GM12878 (cell line): ENCODE results near the gene TDO2. TPM values are rescaled to one million over a fixed set of nuclear protein-coding genes. Genes with fewer than 3 reads are reported as not detected.

Source experiments
- ATAC-seq: fragments of 200-7000 bp; cut with Tn5 transposase; 3 replicates; pipeline ENCODE4 v1.9.1; 2020; ENCODE audit warnings: mild to moderate bottlenecking, moderate library complexity
- BruUV-seq: library from RNA; stranded (reverse); fragments of 400-500 nt; replicated peaks from 2 replicates; lab custom pipeline; 2021; lab: Mats Ljungman, UMichigan
- CTCF ChIA-PET: fragments of 300-600 bp; sonication (Branson Sonifier 250); formaldehyde crosslinking; extraction: SDS; loops from one replicate; lab custom pipeline; 2021; ENCODE audit warnings: inconsistent platforms; lab: Yijun Ruan, JAX
- POLR2A ChIA-PET: fragments of 350-600 bp; formaldehyde crosslinking; extraction: SDS; loops from one replicate; lab custom pipeline; 2021; ENCODE audit warnings: inconsistent platforms; lab: Charles Lee
- RAD21 ChIA-PET: fragments of 300-600 bp; sonication (Branson Sonifier 250); formaldehyde crosslinking; loops from one replicate; lab custom pipeline; 2023; ENCODE audit warnings: antibody characterized with exemption; ENCODE audit not compliant: unreplicated experiment; lab: Charles Lee
- SMC1A ChIA-PET: fragments of 300-600 bp; sonication (Branson Sonifier 250); formaldehyde crosslinking; loops from one replicate; lab custom pipeline; 2023; ENCODE audit not compliant: unreplicated experiment, uncharacterized antibody; lab: Charles Lee
- DNase-seq: peaks from one replicate; pipeline ENCODE4 v3.0.0-alpha.2; 2011; ENCODE audit warnings: low read depth, low spot score
- FAIRE-seq: peaks from 3 replicates; lab custom pipeline; 2011; peaks lifted over from hg19 to GRCh38; lab: Jason Lieb, UNC
- H2AFZ ChIP-seq: 2 replicates; pipeline ENCODE4 v1.6.0; 2011; ENCODE audit warnings: low read depth, low read length, control low read depth; ENCODE audit not compliant: control insufficient read depth
- H3K27ac ChIP-seq: 2 replicates; pipeline ENCODE4 v1.5.1; 2011; ENCODE audit warnings: control low read depth; ENCODE audit not compliant: control insufficient read depth, insufficient read depth
- H3K27me3 ChIP-seq, 2 experiments: replicated peaks in 1 of 2; 2 replicates each; pipeline versions ENCODE4 v1.6.0 to v1.6.1; 2011; ENCODE audit warnings: low read length in 1 of 2; ENCODE audit not compliant: control insufficient read depth in 2 of 2, insufficient read depth in 2 of 2
- H3K36me3 ChIP-seq, 2 experiments: 2 replicates each; pipeline ENCODE4 v1.5.1; 2011; ENCODE audit warnings: low read length in 1 of 2; ENCODE audit not compliant: control insufficient read depth in 2 of 2, insufficient read depth in 2 of 2
- H3K4me1 ChIP-seq: 2 replicates; pipeline ENCODE4 v1.6.1; 2011; ENCODE audit warnings: mild to moderate bottlenecking, low read length, moderate library complexity, mixed read lengths; ENCODE audit not compliant: control insufficient read depth, insufficient read depth
- H3K4me2 ChIP-seq: 2 replicates; pipeline ENCODE4 v1.6.0; 2011; ENCODE audit warnings: control low read depth; ENCODE audit not compliant: control insufficient read depth, insufficient read depth
- H3K4me3 ChIP-seq: fragments of 200-600 bp; sonication (generic); 2 replicates; pipeline ENCODE4 v1.5.1; 2016
- H3K79me2 ChIP-seq: 2 replicates; pipeline ENCODE4 v1.6.0; 2011; ENCODE audit warnings: low read length; ENCODE audit not compliant: control insufficient read depth, insufficient read depth
- H3K9ac ChIP-seq: 2 replicates; pipeline ENCODE4 v1.8.0; 2011; ENCODE audit warnings: low read length, control low read depth, mixed read lengths; ENCODE audit not compliant: control insufficient read depth, insufficient read depth
- H3K9me3 ChIP-seq: replicated peaks from 3 replicates; pipeline ENCODE4 v1.5.1; 2011; ENCODE audit warnings: mild to moderate bottlenecking, low read length; ENCODE audit not compliant: control insufficient read depth, insufficient read depth
- H4K20me1 ChIP-seq: 2 replicates; pipeline ENCODE4 v1.6.0; 2011; ENCODE audit not compliant: control insufficient read depth, insufficient read depth
- CBFB ChIP-seq: IDR thresholded peaks from 2 replicates; pipeline ENCODE4 v1.6.1; 2016; ENCODE audit warnings: antibody characterized with exemption, low read depth
- CHD1 ChIP-seq: IDR thresholded peaks from 2 replicates; pipeline ENCODE4 v1.6.1; 2012; ENCODE audit warnings: low read depth, low read length, improper control_type of control experiment
- CREM ChIP-seq: IDR thresholded peaks from 2 replicates; pipeline ENCODE4 v1.6.1; 2014; ENCODE audit warnings: antibody characterized with exemption, low read depth
- MEF2A ChIP-seq: IDR thresholded peaks from 2 replicates; pipeline ENCODE4 v1.6.1; 2011; ENCODE audit warnings: low read depth, mild to moderate bottlenecking, low read length, moderate library complexity; ENCODE audit not compliant: insufficient read depth
- STAT3 ChIP-seq: IDR thresholded peaks from 2 replicates; pipeline ENCODE4 v1.6.1; 2011; ENCODE audit warnings: low read depth, low read length, improper control_type of control experiment
- TCF3 ChIP-seq: IDR thresholded peaks from 2 replicates; pipeline ENCODE4 v1.6.1; 2012; ENCODE audit warnings: low read depth, mild to moderate bottlenecking, low read length, borderline replicate concordance; ENCODE audit not compliant: insufficient read depth
- WGBS: methylation state at CpG from one replicate; pipeline ENCODE4 v1.1.6; 2016; ENCODE audit warnings: low lambda C conversion rate; ENCODE audit not compliant: insufficient replicate concordance, insufficient coverage; ENCODE audit errors: missing lambda C conversion rate; 5-methylcytosine and 5-hydroxymethylcytosine counted together
- in situ Hi-C: fragments of 300-500 bp; cut with MboI; formaldehyde crosslinking; loops from 9 replicates; pipeline ENCODE4 v1.14.3; 2018; ENCODE audit warnings: mixed read lengths
- intact Hi-C: fragments of 100-400 bp; cut with micrococcal nuclease; formaldehyde crosslinking; loops from one replicate; pipeline ENCODE4 v1.14.2; 2022; ENCODE audit not compliant: unreplicated experiment
- polyA plus RNA-seq, 11 experiments: library from polyadenylated mRNA; depleted of rRNA in 4 of 11; unstranded in 6 of 11; stranded (reverse) in 5 of 11; fragments of >200 nt; fragmentation: Nextera tagmentation in 4 of 11; fragmentation: Illumina TruSeq in 1 of 11; extraction: Ambion mirVana in 4 of 11; extraction: Trizol in 1 of 11; gene quantifications; 1 replicate in 1 of 11; 2 replicates in 10 of 11; pipeline versions ENCODE4 v1.2.1 to v1.2.3, GENCODE V29; 2011 to 2016; ENCODE audit warnings: inconsistent platforms in 2 of 11, missing spikeins in 2 of 11, low read depth in 1 of 11
- total RNA-seq, 4 experiments: library from RNA; depleted of rRNA in 3 of 4; stranded (reverse); fragments of >200 nt in 3 of 4; fragmentation: Illumina TruSeq in 1 of 4; extraction: Trizol in 1 of 4; gene quantifications; 2 replicates each; pipeline versions ENCODE4 v1.2.1 to v1.2.3, GENCODE V29; 2013 to 2021
- TF ChIP-seq, protein P1 (sequence below): fragments of 450-650 bp; IDR thresholded peaks from 2 replicates; pipeline ENCODE4 v1.6.1; 2017; ENCODE audit warnings: mild to moderate bottlenecking, moderate library complexity
- TF ChIP-seq, protein P2 (sequence below): IDR thresholded peaks from 2 replicates; pipeline ENCODE4 v1.6.1; 2012; ENCODE audit warnings: mild to moderate bottlenecking, low read depth, low read length
- TF ChIP-seq, protein P3 (sequence below): fragments of 450-650 bp; IDR thresholded peaks from 2 replicates; pipeline ENCODE4 v1.6.1; 2017; ENCODE audit warnings: mild to moderate bottlenecking, moderate library complexity

Gene TDO2
- total and polyA plus RNA-seq, 10 of the 15 experiments (the other 5 are each of a cell fraction or from before 2014, with no cell fraction given) = 0.12 to 1.5 (median 0.23) TPM; not detected in 1

DNA sequence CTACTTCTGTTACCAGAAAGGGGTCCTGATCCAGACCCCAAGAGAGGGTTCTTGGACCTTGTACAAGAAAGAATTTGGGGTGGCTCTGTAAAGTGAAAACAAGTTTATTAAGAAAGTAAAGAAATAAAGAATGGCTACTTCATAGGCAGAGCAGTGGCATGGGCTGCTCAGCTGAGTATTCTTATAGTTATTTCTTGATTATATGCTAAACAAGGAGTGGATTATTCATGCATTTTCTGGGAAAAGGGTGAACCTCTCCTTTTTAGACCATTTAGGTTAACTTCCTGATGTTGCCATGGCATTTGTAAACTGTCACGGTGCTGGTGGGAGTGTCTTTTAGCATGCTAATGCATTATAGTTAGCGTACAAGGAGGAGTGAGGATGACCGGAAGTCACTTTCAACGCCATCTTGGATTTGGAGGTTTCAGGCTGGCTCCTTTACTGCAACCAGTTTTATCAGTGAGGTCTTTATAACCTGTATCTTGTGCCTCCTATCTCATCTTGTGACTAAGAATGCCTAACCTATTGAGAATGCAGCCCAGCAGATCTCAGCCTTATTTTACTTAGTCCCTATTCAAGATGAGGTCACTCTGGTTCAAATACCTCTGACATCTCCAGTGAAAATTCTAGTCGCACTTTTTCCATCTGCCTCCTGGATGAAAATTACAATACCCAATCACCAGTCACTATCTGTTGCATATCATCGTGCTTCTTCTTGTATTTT is 15.5 kb upstream of the TDO2 start:
- Histone ChIP-seq H3K79me2 (no peaks in the 10 kb centered on the region), H3K27me3 (no peaks in the 10 kb centered on the region), H4K20me1 (no peaks in the 10 kb centered on the region), H3K4me1 (no peaks in the 10 kb centered on the region), H2AFZ (no peak overlapping the region), H3K4me2 (no peak overlapping the region), H3K4me3 (no peak overlapping the region), H3K36me3 (no peaks in the 10 kb centered on the region), H3K9me3 (no peaks in the 10 kb centered on the region), H3K9ac (no peak overlapping the region), H3K27ac (no peak overlapping the region)
- no TSS peak for BruUV-seq
- in situ Hi-C loops (no loop called here), intact Hi-C loops (loop anchor here (5.0 kb wide), 2 partner anchors 76 to 309 kb away; no protein-coding TSS in a partner anchor)
- CTCF ChIA-PET = interaction anchor here (1.0 kb wide), 1 partner anchor 78 kb away, joined by 3 read pairs; no protein-coding TSS in a partner anchor
- SMC1A ChIA-PET = interaction anchor here (1.0 to 1.4 kb wide), 2 partner anchors 42 to 45 kb away, joined by 3 read pairs; no protein-coding TSS in a partner anchor
- FAIRE-seq (no peak), DNase-seq (no peak), ATAC-seq (no peak)
- 35% methylated on average over 6 of the region's 6 CpGs for WGBS
- RAD21 ChIA-PET = no interaction called here
- TF ChIP-seq, protein P1, sequence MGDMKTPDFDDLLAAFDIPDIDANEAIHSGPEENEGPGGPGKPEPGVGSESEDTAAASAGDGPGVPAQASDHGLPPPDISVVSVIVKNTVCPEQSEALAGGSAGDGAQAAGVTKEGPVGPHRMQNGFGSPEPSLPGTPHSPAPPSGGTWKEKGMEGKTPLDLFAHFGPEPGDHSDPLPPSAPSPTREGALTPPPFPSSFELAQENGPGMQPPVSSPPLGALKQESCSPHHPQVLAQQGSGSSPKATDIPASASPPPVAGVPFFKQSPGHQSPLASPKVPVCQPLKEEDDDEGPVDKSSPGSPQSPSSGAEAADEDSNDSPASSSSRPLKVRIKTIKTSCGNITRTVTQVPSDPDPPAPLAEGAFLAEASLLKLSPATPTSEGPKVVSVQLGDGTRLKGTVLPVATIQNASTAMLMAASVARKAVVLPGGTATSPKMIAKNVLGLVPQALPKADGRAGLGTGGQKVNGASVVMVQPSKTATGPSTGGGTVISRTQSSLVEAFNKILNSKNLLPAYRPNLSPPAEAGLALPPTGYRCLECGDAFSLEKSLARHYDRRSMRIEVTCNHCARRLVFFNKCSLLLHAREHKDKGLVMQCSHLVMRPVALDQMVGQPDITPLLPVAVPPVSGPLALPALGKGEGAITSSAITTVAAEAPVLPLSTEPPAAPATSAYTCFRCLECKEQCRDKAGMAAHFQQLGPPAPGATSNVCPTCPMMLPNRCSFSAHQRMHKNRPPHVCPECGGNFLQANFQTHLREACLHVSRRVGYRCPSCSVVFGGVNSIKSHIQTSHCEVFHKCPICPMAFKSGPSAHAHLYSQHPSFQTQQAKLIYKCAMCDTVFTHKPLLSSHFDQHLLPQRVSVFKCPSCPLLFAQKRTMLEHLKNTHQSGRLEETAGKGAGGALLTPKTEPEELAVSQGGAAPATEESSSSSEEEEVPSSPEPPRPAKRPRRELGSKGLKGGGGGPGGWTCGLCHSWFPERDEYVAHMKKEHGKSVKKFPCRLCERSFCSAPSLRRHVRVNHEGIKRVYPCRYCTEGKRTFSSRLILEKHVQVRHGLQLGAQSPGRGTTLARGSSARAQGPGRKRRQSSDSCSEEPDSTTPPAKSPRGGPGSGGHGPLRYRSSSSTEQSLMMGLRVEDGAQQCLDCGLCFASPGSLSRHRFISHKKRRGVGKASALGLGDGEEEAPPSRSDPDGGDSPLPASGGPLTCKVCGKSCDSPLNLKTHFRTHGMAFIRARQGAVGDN = no peak
- TF ChIP-seq MEF2A = no peak
- no peak for TF ChIP-seq STAT3
- no peak for TF ChIP-seq CREM
- TF ChIP-seq, protein P2, sequence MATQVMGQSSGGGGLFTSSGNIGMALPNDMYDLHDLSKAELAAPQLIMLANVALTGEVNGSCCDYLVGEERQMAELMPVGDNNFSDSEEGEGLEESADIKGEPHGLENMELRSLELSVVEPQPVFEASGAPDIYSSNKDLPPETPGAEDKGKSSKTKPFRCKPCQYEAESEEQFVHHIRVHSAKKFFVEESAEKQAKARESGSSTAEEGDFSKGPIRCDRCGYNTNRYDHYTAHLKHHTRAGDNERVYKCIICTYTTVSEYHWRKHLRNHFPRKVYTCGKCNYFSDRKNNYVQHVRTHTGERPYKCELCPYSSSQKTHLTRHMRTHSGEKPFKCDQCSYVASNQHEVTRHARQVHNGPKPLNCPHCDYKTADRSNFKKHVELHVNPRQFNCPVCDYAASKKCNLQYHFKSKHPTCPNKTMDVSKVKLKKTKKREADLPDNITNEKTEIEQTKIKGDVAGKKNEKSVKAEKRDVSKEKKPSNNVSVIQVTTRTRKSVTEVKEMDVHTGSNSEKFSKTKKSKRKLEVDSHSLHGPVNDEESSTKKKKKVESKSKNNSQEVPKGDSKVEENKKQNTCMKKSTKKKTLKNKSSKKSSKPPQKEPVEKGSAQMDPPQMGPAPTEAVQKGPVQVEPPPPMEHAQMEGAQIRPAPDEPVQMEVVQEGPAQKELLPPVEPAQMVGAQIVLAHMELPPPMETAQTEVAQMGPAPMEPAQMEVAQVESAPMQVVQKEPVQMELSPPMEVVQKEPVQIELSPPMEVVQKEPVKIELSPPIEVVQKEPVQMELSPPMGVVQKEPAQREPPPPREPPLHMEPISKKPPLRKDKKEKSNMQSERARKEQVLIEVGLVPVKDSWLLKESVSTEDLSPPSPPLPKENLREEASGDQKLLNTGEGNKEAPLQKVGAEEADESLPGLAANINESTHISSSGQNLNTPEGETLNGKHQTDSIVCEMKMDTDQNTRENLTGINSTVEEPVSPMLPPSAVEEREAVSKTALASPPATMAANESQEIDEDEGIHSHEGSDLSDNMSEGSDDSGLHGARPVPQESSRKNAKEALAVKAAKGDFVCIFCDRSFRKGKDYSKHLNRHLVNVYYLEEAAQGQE = no peak
- TF ChIP-seq CHD1 = no peak
- TF ChIP-seq CBFB = no peak
- TF ChIP-seq, protein P3, sequence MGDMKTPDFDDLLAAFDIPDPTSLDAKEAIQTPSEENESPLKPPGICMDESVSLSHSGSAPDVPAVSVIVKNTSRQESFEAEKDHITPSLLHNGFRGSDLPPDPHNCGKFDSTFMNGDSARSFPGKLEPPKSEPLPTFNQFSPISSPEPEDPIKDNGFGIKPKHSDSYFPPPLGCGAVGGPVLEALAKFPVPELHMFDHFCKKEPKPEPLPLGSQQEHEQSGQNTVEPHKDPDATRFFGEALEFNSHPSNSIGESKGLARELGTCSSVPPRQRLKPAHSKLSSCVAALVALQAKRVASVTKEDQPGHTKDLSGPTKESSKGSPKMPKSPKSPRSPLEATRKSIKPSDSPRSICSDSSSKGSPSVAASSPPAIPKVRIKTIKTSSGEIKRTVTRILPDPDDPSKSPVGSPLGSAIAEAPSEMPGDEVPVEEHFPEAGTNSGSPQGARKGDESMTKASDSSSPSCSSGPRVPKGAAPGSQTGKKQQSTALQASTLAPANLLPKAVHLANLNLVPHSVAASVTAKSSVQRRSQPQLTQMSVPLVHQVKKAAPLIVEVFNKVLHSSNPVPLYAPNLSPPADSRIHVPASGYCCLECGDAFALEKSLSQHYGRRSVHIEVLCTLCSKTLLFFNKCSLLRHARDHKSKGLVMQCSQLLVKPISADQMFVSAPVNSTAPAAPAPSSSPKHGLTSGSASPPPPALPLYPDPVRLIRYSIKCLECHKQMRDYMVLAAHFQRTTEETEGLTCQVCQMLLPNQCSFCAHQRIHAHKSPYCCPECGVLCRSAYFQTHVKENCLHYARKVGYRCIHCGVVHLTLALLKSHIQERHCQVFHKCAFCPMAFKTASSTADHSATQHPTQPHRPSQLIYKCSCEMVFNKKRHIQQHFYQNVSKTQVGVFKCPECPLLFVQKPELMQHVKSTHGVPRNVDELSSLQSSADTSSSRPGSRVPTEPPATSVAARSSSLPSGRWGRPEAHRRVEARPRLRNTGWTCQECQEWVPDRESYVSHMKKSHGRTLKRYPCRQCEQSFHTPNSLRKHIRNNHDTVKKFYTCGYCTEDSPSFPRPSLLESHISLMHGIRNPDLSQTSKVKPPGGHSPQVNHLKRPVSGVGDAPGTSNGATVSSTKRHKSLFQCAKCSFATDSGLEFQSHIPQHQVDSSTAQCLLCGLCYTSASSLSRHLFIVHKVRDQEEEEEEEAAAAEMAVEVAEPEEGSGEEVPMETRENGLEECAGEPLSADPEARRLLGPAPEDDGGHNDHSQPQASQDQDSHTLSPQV = no peak
- TF ChIP-seq TCF3 = no peak
- POLR2A ChIA-PET = no interaction called here
